Limb (tissue), 2 donors: ENCODE measurements around the gene ZNF529.
"Not testable (repeated sequence)": the region's sequence is repeated elsewhere in the genome, so short reads cannot be mapped to it uniquely, and the experiment has no call there.

Experiments
- DNase-seq, 2 donors: peaks; one replicate each; pipeline ENCODE4 v3.0.0-alpha.2; 2016; ENCODE audit errors: extremely low spot score in 2 of 2

The ZNF529 gene

GRCh38 chr19:36573020-36573894 lies at the start of gene ZNF529:
ZNF529 (minus strand) TSS chr19:36573292; CDS start chr19:36572346, 946 bp downstream.
- peak; percentile 86 to 93 for DNase-seq

- no peak for DNase-seq
Observed at GRCh38 chr19:36605877-36606478, 32.9 kb upstream of the ZNF529 start.

DNA sequence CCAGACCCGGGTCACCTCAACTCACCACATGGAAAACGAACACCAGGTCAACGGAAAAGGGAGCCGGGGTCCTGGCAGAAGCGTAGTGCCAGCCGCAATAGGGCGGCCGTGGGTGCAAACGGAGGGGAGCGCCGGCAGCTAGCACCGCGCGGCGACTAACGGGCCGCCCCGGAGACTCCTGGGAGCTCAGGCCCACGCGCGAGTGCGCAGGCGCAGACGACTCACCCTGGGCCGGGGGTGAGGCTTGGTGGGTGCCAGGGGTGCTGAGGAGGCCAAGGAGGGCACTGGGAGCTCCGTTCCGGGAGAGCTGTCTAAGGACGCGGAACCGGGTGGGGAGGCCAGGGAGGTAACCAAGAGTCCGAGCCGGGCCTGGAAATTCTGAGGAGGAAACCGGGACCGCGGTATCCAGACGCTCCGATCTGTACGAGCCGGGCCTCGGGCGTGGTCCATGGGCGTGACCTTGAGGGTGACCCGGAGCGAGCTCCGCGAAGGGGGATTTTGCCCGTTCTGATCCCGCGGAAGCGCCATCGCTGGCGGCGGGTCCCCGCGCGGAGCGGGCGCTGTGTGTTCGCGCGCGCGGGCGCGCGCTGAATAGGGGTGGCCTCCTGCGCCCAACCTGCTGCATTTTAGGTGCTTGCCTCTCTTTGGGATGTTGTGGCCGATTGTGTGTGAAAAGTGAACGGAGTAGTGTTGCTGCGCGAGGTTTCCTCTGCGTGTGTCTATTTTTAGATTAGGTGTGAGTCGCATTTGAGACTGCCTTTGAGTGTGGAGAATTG lies 32.2 kb upstream of the ZNF529 start, which contains the start of gene ZNF382:
TSS of gene ZNF382 (plus strand) at position 213 of the 776 bp plus-strand sequence. CDS start 4,602 bp downstream, outside the sequence.
- peak; percentile 84 to 91 for DNase-seq

GRCh38 chr19:36604656-36605100 lies 31.6 kb upstream of the ZNF529 start:
- peak; percentile 21 to 65 for DNase-seq

- DNase-seq, result not testable (repeated sequence)
Observed at GRCh38 chr19:36602681-36603080, 29.6 kb upstream of the ZNF529 start.

- no peak for DNase-seq
Observed at GRCh38 chr19:36579255-36579654, 6.2 kb upstream of the ZNF529 start.

DNA sequence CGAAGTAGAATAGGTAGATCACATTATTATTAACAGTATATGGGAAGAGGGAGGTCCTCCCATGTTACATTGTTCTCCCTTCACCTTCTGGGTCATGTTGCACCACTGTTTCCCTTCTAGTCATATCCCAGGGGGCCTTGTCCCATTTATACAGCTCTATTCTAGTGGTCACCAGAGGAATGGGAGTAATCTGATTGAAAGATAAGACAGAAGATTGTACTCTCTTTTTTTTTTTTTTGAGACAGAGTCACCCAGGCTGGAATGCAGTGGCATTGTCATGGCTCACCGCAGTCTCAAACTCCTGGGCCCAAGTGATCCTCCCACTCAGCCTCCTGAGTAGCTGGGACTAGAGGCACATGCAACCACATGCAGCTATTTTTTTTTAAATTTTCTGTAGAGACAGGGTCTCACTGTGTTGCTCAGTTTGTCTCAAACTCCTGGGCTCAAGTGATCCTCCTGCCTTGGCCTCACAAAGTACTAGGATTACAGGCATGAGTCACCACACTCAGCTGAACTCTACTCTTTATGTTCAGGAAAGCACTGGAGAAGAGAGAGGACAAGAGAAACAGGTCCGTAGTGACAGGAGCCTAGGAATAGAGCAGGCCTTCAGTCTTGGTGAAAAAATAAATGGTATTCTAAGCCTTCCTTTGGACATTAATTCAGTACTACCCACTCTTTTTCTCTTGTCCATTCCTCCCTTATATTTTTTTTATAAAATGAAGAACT lies 4.3 kb upstream of the ZNF529 start:
- no peak for DNase-seq

DNA sequence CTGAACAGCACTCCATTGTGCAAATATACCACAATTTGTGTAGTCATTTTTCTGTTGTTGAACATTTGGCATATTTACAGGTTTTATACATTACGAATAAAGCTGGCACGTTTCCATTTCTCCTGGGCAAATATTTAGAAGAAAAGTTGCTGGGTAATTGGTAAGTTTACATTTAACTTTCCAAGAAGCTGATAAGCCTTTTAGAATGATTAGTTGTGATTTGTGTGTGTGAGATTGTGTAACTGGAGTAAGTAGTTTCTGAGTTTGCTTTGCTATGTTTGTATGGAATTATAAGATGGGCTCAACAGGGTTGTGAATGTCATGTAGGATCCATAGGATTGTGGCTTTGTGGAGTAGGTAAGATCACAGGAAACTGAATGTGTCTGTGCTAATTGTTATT lies 1.6 kb upstream of the ZNF529 start:
- no peak for DNase-seq

GRCh38 chr19:36573895-36574720 lies 1.0 kb upstream of the ZNF529 start:
- peak in 1 of 2 donors; percentile 26 for DNase-seq

- no peak for DNase-seq
Observed at GRCh38 chr19:36572593-36573019, 486 bp downstream of the ZNF529 start.

DNA sequence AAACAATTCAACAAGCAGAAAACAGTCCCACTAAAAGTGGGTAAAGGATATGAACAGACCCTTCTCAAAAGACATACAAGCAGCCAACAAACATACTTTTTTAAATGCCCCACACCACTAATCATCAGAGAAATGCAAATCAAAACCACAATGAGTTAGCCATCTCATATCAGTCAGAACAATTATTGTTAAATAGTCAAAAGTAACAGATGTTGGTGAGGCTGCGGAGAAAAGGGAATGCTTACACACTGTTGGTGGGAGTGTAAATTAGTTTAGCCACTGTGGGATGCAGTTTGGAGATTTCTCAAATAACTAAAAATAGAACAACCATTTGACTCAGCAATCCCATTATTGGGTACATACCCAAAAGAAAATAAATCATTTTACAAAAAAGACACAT lies 8.7 kb downstream of the ZNF529 start:
- DNase-seq, result no peak

DNA sequence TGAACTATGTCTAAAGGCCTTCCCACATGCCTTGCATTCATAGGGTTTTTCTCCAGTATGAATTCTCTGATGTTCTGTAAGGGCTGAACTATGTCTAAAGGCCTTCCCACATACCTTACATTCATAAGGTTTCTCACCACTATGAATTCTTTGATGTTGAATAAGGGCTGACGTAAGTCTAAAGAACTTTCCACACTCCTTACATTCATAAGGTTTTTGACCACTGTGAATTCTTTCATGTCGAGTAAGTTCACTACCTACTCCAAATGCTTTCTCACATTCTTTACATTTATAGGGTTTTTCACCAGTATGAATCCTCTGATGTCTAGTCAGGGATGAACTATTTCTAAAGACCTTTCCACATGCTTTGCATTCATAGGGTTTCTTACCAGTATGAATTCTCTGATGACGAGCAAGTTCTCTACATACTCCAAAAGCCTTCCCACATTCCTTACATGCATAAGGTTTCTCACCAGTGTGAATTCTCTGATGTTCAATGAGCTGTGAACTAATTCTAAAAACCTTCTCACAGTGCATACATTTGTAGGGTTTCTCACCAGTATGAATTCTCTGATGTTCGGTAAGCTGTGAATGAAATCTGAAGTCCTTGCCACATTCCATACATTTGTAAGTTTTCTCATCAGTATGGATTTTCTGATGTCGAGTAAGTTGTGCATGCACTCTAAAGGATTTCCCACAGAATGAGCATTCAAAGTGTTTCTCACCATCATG lies 25.9 kb downstream of the ZNF529 start:
- no peak for DNase-seq

GRCh38 chr19:36528921-36529518 lies 44.1 kb downstream of the ZNF529 start:
- DNase-seq, result no peak

- DNase-seq, result peak; percentile 96 to 98
Observed at GRCh38 chr19:36528194-36528920, 44.7 kb downstream of the ZNF529 start, which contains the start of gene ZNF260. ZNF260 (minus strand) TSS chr19:36528271; CDS start chr19:36515238, 13,033 bp downstream.

DNA sequence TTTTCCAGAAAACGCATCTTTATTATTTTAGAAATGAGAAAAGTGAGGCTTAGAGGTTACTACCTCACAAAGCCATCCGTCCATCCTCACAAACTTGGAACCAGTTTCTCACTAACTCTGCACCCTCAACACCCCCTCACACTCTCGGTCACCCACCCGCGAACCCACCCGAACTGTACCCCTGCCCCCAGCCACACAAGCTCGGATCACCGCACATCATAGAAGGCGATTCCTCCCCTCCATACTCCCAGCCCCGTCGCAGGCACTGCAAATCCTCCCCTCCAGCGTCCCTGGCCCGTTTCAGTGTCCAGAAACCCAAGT lies 45.3 kb downstream of the ZNF529 start:
- DNase-seq, result no peak

DNA sequence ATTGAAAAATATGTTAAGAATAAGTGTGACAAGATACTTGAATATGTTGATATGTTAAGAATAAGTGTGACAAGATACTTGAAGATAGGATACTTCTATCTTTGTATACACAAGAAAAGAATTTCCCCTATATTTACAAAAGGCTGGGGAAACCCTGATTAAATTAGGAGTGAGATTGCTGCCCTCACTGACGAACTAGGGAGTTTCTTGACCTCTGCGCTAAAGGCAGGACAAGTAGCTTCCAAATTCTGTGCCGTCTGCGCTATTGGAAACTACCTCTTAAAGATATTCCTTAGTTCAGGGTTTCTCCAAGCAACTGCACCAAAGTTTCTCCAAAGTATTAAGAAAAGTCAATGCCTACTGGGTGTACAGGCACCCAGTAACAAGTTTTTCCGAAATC lies 45.8 kb downstream of the ZNF529 start:
- DNase-seq, result no peak

GRCh38 chr19:36526581-36526980 lies 46.5 kb downstream of the ZNF529 start:
- DNase-seq, result no peak

GRCh38 chr19:36524617-36525016 lies 48.5 kb downstream of the ZNF529 start:
- no peak for DNase-seq
